PC-9 (cell line): ENCODE data around the gene INTS4.

ENCODE experiments used
- CTCF ChIP-seq: fragments of 200-600 bp; sonication (generic); conservative IDR thresholded peaks from 2 replicates; pipeline ENCODE4 v1.6.1; 2017; ENCODE audit warnings: mixed run types, antibody characterized with exemption, mild to moderate bottlenecking, moderate library complexity
- EZH2 ChIP-seq: fragments of 200-600 bp; sonication (generic); IDR thresholded peaks from 2 replicates; pipeline ENCODE4 v1.8.0; 2017; ENCODE audit warnings: antibody characterized with exemption, low read depth

- TF ChIP-seq CTCF (no peak), EZH2 (no peak)
These were observed 110.7 kb downstream of the INTS4 start for GRCh38 chr11:77883775-77884174.
